CD14-positive monocyte (primary cell): ENCODE results near the gene UBLCP1. TPM values are rescaled to one million over a fixed set of nuclear protein-coding genes. Genes with fewer than 3 reads are reported as not detected.

Experiments used
- DNase-seq, 3 donors: peaks; one replicate each; pipeline ENCODE4 v3.0.0-alpha.2; 2011 to 2022
- H2AFZ ChIP-seq: 2 replicates; pipeline ENCODE4 v1.6.0; 2012; ENCODE audit warnings: mild to moderate bottlenecking, low read depth, low read length, inconsistent platforms; ENCODE audit not compliant: insufficient read depth, poor library complexity, severe bottlenecking
- H3K27ac ChIP-seq, 2 donors: 1 replicate in 1 of 2; 2 replicates in 1 of 2; pipeline ENCODE4 v1.5.1; 2012 to 2013; ENCODE audit warnings: low read length in 2 of 2, control low read depth in 1 of 2, inconsistent platforms in 1 of 2, low read depth in 1 of 2, mild to moderate bottlenecking in 1 of 2
- H3K27me3 ChIP-seq, 2 donors: one replicate each; pipeline versions ENCODE4 v1.6.0 to v1.6.1; 2011 to 2013; ENCODE audit warnings: low read length in 2 of 2; ENCODE audit not compliant: control insufficient read depth in 2 of 2, insufficient read depth in 2 of 2
- H3K36me3 ChIP-seq, 2 donors: replicated peaks in 1 of 2; 1 replicate in 1 of 2; 2 replicates in 1 of 2; pipeline versions ENCODE4 v1.5.1 to v1.6.1; 2012 to 2013; ENCODE audit warnings: low read length in 2 of 2, control low read depth in 1 of 2, inconsistent platforms in 1 of 2, mild to moderate bottlenecking in 1 of 2; ENCODE audit not compliant: insufficient read depth in 2 of 2, control insufficient read depth in 1 of 2
- H3K4me1 ChIP-seq, 2 donors: 1 replicate in 1 of 2; 2 replicates in 1 of 2; pipeline versions ENCODE4 v1.5.1 to v1.6.1; 2012 to 2013; ENCODE audit warnings: low read length in 2 of 2, control low read depth in 1 of 2, inconsistent platforms in 1 of 2, mild to moderate bottlenecking in 1 of 2, moderate library complexity in 1 of 2; ENCODE audit not compliant: insufficient read depth in 2 of 2, control insufficient read depth in 1 of 2
- H3K4me2 ChIP-seq: replicated peaks from 2 replicates; pipeline ENCODE3; 2012; ENCODE audit warnings: low read length, moderate library complexity, mild to moderate bottlenecking; ENCODE audit not compliant: poor library complexity, severe bottlenecking; ENCODE audit errors: extremely low read depth
- H3K4me3 ChIP-seq, 3 experiments: fragments of 200-600 bp in 1 of 3; sonication (generic) in 1 of 3; replicated peaks in 1 of 3; 1 replicate in 2 of 3; 2 replicates in 1 of 3; pipeline ENCODE4 v1.5.1; 2011 to 2013; ENCODE audit warnings: low read length in 3 of 3, mild to moderate bottlenecking in 3 of 3, control low read depth in 2 of 3, low read depth in 2 of 3, inconsistent platforms in 1 of 3, moderate library complexity in 1 of 3
- H3K79me2 ChIP-seq: 2 replicates; pipeline ENCODE4 v1.6.0; 2012; ENCODE audit warnings: mild to moderate bottlenecking, control low read depth, inconsistent platforms, low read length, moderate library complexity; ENCODE audit not compliant: insufficient read depth
- H3K9ac ChIP-seq: 2 replicates; pipeline ENCODE4 v1.6.0; 2017; ENCODE audit warnings: low read length, mild to moderate bottlenecking; ENCODE audit not compliant: insufficient read depth, poor library complexity, severe bottlenecking
- H3K9me3 ChIP-seq, 2 donors: replicated peaks in 1 of 2; 1 replicate in 1 of 2; 2 replicates in 1 of 2; pipeline versions ENCODE4 v1.5.1 to v1.6.1; 2012 to 2013; ENCODE audit warnings: low read length in 2 of 2, control low read depth in 1 of 2; ENCODE audit not compliant: control insufficient read depth in 1 of 2, insufficient read depth in 1 of 2
- H4K20me1 ChIP-seq: 2 replicates; pipeline ENCODE4 v1.6.0; 2012; ENCODE audit warnings: mild to moderate bottlenecking, low read length, control low read depth, moderate library complexity; ENCODE audit not compliant: insufficient read depth
- H3K27ac Mint-ChIP-seq, 7 donors: one replicate each; pipeline ENCODE4 v1.8.0; 2020; ENCODE audit warnings: mild to moderate bottlenecking in 7 of 7, mixed read lengths in 7 of 7, moderate library complexity in 6 of 7, inconsistent platforms in 2 of 7
- H3K27me3 Mint-ChIP-seq, 3 donors: one replicate each; pipeline ENCODE4 v1.8.0; 2021 to 2022; ENCODE audit warnings: low read depth in 3 of 3, mild to moderate bottlenecking in 3 of 3, mixed read lengths in 3 of 3, moderate library complexity in 3 of 3, inconsistent platforms in 1 of 3
- H3K36me3 Mint-ChIP-seq, 2 donors: one replicate each; pipeline ENCODE4 v1.8.0; 2020; ENCODE audit warnings: mixed read lengths in 2 of 2, inconsistent platforms in 1 of 2, mild to moderate bottlenecking in 1 of 2
- H3K4me1 Mint-ChIP-seq: one replicate; pipeline ENCODE4 v1.8.0; 2020; ENCODE audit warnings: mild to moderate bottlenecking, mixed read lengths
- H3K4me3 Mint-ChIP-seq, 2 donors: one replicate each; pipeline ENCODE4 v1.8.0; 2020; ENCODE audit warnings: mild to moderate bottlenecking in 2 of 2, mixed read lengths in 2 of 2, moderate library complexity in 1 of 2
- H3K9me3 Mint-ChIP-seq, 7 donors: one replicate each; pipeline ENCODE4 v1.8.0; 2020 to 2022; ENCODE audit warnings: mixed read lengths in 7 of 7, mild to moderate bottlenecking in 6 of 7, moderate library complexity in 6 of 7, inconsistent platforms in 2 of 7
- WGBS: methylation state at CpG from one replicate; pipeline ENCODE4 v1.1.5; 2013; ENCODE audit warnings: missing lambda C conversion rate; ENCODE audit not compliant: insufficient coverage; 5-methylcytosine and 5-hydroxymethylcytosine counted together
- intact Hi-C, 2 donors: fragments of 100-400 bp; cut with micrococcal nuclease; formaldehyde crosslinking; loops; one replicate each; pipeline versions ENCODE4 v1.15.0 to v1.15.1; 2023
- polyA plus RNA-seq, 3 donors: library from polyadenylated mRNA; depleted of rRNA in 1 of 3; unstranded in 2 of 3; stranded (reverse) in 1 of 3; fragments of 300-500 nt in 2 of 3; fragments of >200 nt in 1 of 3; fragmentation: Illumina TruSeq in 2 of 3; gene quantifications; 1 replicate in 2 of 3; 2 replicates in 1 of 3; pipeline ENCODE4 v1.2.3, GENCODE V29; 2012 to 2021
- TF ChIP-seq, protein P1 (sequence below): fragments of 200-600 bp; IDR thresholded peaks from one replicate; pipeline ENCODE4 v1.8.0; 2022; ENCODE audit warnings: antibody characterized with exemption, mild to moderate bottlenecking

Gene UBLCP1
- polyA plus RNA-seq, 3 donors: 8.8 to 31.5 (median 22.7) TPM

DNA sequence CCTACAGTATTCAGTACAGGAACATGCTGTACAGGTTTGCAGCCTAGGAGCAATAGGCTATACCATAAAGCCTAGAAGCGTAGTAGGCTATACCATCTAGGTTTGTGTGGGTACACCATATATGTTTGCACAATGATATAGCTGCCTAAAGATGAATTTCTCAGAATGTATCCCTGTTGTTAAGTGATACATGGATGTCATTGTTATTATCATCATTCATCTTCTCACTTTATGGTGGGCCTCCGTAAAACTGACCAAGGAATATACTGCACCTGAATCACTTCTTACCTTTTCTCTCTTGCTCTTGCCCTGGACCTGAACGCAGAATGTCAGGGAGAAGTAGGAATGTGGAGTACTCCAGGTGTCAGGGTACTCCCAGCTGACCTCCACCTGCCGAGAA, 55.4 kb downstream of the UBLCP1 start:
- H3K9ac ChIP-seq: no peak overlapping the region
- no peak overlapping the region for H3K27ac ChIP-seq
- intact Hi-C loops: loop anchor here (5.0 to 10.0 kb wide), 2 partner anchors 161 to 164 kb away; no protein-coding TSS in a partner anchor
- H3K36me3 ChIP-seq: no peaks in the 10 kb centered on the region
- H3K9me3 ChIP-seq: no peaks in the 10 kb centered on the region
- DNase-seq: no peak
- H2AFZ ChIP-seq: no peak overlapping the region
- H3K4me1 ChIP-seq: no peaks in the 10 kb centered on the region
- H3K4me2 ChIP-seq: no peak overlapping the region
- H3K79me2 ChIP-seq: no peaks in the 10 kb centered on the region
- Mint-ChIP-seq H3K9me3 (no peaks in the 10 kb centered on the region), H3K27me3 (no peaks in the 10 kb centered on the region), H3K4me3 (no peak overlapping the region), H3K27ac (no peak overlapping the region), H3K4me1 (peaks cover 2% of the 10 kb centered on the region), H3K36me3 (no peaks in the 10 kb centered on the region)
- no peak overlapping the region for H3K4me3 ChIP-seq
- no CpG with 5 or more reads among the region's 4 CpGs for WGBS
- no peaks in the 10 kb centered on the region for H4K20me1 ChIP-seq
- TF ChIP-seq, protein P1, sequence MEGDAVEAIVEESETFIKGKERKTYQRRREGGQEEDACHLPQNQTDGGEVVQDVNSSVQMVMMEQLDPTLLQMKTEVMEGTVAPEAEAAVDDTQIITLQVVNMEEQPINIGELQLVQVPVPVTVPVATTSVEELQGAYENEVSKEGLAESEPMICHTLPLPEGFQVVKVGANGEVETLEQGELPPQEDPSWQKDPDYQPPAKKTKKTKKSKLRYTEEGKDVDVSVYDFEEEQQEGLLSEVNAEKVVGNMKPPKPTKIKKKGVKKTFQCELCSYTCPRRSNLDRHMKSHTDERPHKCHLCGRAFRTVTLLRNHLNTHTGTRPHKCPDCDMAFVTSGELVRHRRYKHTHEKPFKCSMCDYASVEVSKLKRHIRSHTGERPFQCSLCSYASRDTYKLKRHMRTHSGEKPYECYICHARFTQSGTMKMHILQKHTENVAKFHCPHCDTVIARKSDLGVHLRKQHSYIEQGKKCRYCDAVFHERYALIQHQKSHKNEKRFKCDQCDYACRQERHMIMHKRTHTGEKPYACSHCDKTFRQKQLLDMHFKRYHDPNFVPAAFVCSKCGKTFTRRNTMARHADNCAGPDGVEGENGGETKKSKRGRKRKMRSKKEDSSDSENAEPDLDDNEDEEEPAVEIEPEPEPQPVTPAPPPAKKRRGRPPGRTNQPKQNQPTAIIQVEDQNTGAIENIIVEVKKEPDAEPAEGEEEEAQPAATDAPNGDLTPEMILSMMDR: no peak
- H3K27me3 ChIP-seq: no peaks in the 10 kb centered on the region

- H3K27me3 Mint-ChIP-seq: no peaks in the 10 kb centered on the region
- Histone ChIP-seq H3K9me3 (no peaks in the 10 kb centered on the region), H3K27ac (no peak overlapping the region), H4K20me1 (no peaks in the 10 kb centered on the region), H3K4me2 (no peak overlapping the region), H3K9ac (no peak overlapping the region), H3K4me3 (no peak overlapping the region), H3K36me3 (no peaks in the 10 kb centered on the region), H3K4me1 (no peaks in the 10 kb centered on the region), H3K79me2 (no peaks in the 10 kb centered on the region), H2AFZ (no peak overlapping the region), H3K27me3 (no peaks in the 10 kb centered on the region)
- DNase-seq: no peak
- peaks cover 2% of the 10 kb centered on the region for H3K4me1 Mint-ChIP-seq
- H3K9me3 Mint-ChIP-seq: no peaks in the 10 kb centered on the region
- no peaks in the 10 kb centered on the region for H3K36me3 Mint-ChIP-seq
- intact Hi-C loops: loop anchor here (5.0 to 10.0 kb wide), 2 partner anchors 162 to 165 kb away; no protein-coding TSS in a partner anchor
- 65% methylated on average over 3 of the region's 3 CpGs for WGBS
- TF ChIP-seq, protein P1: no peak
- H3K27ac Mint-ChIP-seq: no peak overlapping the region
- no peak overlapping the region for H3K4me3 Mint-ChIP-seq
These were observed 56.3 kb downstream of the UBLCP1 start for GRCh38 chr5:159319363-159319762.
